ENCODE results near the gene SLITRK1. TPM values are rescaled to one million over a fixed set of nuclear protein-coding genes. Genes with fewer than 3 reads are reported as not detected.

The SLITRK1 gene
- total and polyA plus RNA-seq, 2 donors (not counting 3 experiments of a cell fraction or from before 2014, with no cell fraction given), result not detected

- H3K27ac ChIP-seq (ENCODE audit: insufficient read depth, low read depth, low read length), result no peak overlapping the region
- intact Hi-C loops (cut with micrococcal nuclease) (no loop called here), dilution Hi-C loops (cut with MboI; ENCODE audit: extremely low pct_ligation_motif_present, low sequenced_read_pairs) (no loop called here)
- H3K4me3 ChIP-seq (replicated peaks in 1 of 3; ENCODE audit: insufficient read depth in 1 of 3, low read depth in 1 of 3, low read length in 3 of 3), result no peak overlapping the region
- no peaks in the 10 kb centered on the region for H3K9me1 ChIP-seq (replicated peaks; ENCODE audit: control insufficient read depth, extremely low read depth, insufficient read depth, low read length)
- H3K9me3 ChIP-seq (replicated peaks; ENCODE audit: control insufficient read depth, insufficient read depth, low read length), result peaks cover 4% of the 10 kb centered on the region
- no peak overlapping the region for H3K9ac ChIP-seq (replicated peaks; ENCODE audit: extremely low read depth, insufficient read depth, low read length)
- no peak overlapping the region for H3K4me2 ChIP-seq (ENCODE audit: insufficient read depth, low read length)
- no peak overlapping the region for H2AFZ ChIP-seq (ENCODE audit: low read depth, low read length)
- TF ChIP-seq GATA2 (IDR thresholded peaks at IDR 0.05; ENCODE audit: insufficient read depth, insufficient read length, low read depth, low read length), result no peak
- TF ChIP-seq EZH2 (IDR thresholded peaks at IDR 0.05; ENCODE audit: borderline replicate concordance, low read depth, low read length, severe bottlenecking), result no peak
- TF ChIP-seq POLR2AphosphoS5 (IDR thresholded peaks at IDR 0.05; ENCODE audit: insufficient read depth, low read depth, low read length), result no peak
- TF ChIP-seq, protein P1, sequence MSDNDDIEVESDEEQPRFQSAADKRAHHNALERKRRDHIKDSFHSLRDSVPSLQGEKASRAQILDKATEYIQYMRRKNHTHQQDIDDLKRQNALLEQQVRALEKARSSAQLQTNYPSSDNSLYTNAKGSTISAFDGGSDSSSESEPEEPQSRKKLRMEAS (IDR thresholded peaks at IDR 0.05; ENCODE audit: insufficient read depth, insufficient read length), result no peak
- TF ChIP-seq MYC (IDR thresholded peaks at IDR 0.05; ENCODE audit: low read depth, low read length), result no peak
- TF ChIP-seq FOS (IDR thresholded peaks at IDR 0.05; ENCODE audit: borderline replicate concordance, insufficient read depth, low read length), result no peak
- no peak for TF ChIP-seq CTCF (IDR thresholded peaks at IDR 0.05; ENCODE audit: extremely low read depth in 1 of 2, insufficient read depth in 1 of 2, low read depth in 1 of 2, low read length in 2 of 2)
- no peak for TF ChIP-seq POLR2A (IDR thresholded peaks at IDR 0.05; ENCODE audit: low read depth, low read length)
- no peak for TF ChIP-seq JUN (IDR thresholded peaks at IDR 0.05; ENCODE audit: borderline replicate concordance, insufficient read depth, insufficient read length, low read depth)
- DNase-seq (ENCODE audit: low read depth, low spot score) (no peak), FAIRE-seq (no peak)
- CTCF ChIA-PET, result no interaction called here
- no peaks in the 10 kb centered on the region for H3K36me3 ChIP-seq (ENCODE audit: control insufficient read depth in 2 of 2, extremely low read depth in 1 of 2, insufficient read depth in 2 of 2, low read length in 2 of 2)
- no peaks in the 10 kb centered on the region for H3K79me2 ChIP-seq (ENCODE audit: control insufficient read depth, insufficient read depth, low read length)
- H3K27me3 ChIP-seq (ENCODE audit: control insufficient read depth in 2 of 2, insufficient read depth in 2 of 2, low read length in 2 of 2), result no peaks in the 10 kb centered on the region
- H4K20me1 ChIP-seq (replicated peaks; ENCODE audit: control insufficient read depth, extremely low read depth, insufficient read depth, low read length), result no peaks in the 10 kb centered on the region
- no peaks in the 10 kb centered on the region for H3K4me1 ChIP-seq (ENCODE audit: control insufficient read depth, extremely low read depth, insufficient read depth, low read length)
- no TSS peak for BruUV-seq (replicated peaks)
- POLR2A ChIA-PET, result no interaction called here
Observed at GRCh38 chr13:83831796-83832195, 50.5 kb downstream of the SLITRK1 start.

Data from endothelial cell of umbilical vein (primary cell).